Coronary artery (tissue), 2 donors: ENCODE data around the gene FASN.
A peak's percentile ranks its signal among the peaks of the same experiment; 100 is the strongest.

ENCODE experiments used
- DNase-seq: peaks from one replicate; pipeline ENCODE4 v3.0.0-alpha.2; 2017; ENCODE audit warnings: low spot score
- H3K27ac ChIP-seq, 2 donors: fragments of 200-600 bp; sonication (generic); one replicate each; pipeline ENCODE4 v1.5.1; 2016 to 2019
- H3K4me3 ChIP-seq: fragments of 200-600 bp; sonication (generic); 2 replicates; pipeline ENCODE4 v1.5.1; 2016; ENCODE audit warnings: mild to moderate bottlenecking, moderate library complexity
- TF ChIP-seq, protein P1 (sequence below): fragments of 200-600 bp; sonication (generic); IDR thresholded peaks from one replicate; pipeline ENCODE4 v1.5.1; 2019; ENCODE audit warnings: antibody characterized with exemption

The FASN gene

GRCh38 chr17:82035488-82035887 is 62.5 kb downstream of the FASN start:
- Histone ChIP-seq H3K27ac (no peak overlapping the region), H3K4me3 (no peak overlapping the region)
- DNase-seq, result no peak
- TF ChIP-seq, protein P1, sequence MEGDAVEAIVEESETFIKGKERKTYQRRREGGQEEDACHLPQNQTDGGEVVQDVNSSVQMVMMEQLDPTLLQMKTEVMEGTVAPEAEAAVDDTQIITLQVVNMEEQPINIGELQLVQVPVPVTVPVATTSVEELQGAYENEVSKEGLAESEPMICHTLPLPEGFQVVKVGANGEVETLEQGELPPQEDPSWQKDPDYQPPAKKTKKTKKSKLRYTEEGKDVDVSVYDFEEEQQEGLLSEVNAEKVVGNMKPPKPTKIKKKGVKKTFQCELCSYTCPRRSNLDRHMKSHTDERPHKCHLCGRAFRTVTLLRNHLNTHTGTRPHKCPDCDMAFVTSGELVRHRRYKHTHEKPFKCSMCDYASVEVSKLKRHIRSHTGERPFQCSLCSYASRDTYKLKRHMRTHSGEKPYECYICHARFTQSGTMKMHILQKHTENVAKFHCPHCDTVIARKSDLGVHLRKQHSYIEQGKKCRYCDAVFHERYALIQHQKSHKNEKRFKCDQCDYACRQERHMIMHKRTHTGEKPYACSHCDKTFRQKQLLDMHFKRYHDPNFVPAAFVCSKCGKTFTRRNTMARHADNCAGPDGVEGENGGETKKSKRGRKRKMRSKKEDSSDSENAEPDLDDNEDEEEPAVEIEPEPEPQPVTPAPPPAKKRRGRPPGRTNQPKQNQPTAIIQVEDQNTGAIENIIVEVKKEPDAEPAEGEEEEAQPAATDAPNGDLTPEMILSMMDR, result no peak

- TF ChIP-seq, protein P1, result no peak
- Histone ChIP-seq H3K4me3 (no peak overlapping the region), H3K27ac (no peak overlapping the region)
- DNase-seq, result no peak
Observed at GRCh38 chr17:82034371-82035011, 63.5 kb downstream of the FASN start.

GRCh38 chr17:82033359-82034085 is 64.5 kb downstream of the FASN start:
- no peak overlapping the region for H3K27ac ChIP-seq
- TF ChIP-seq, protein P1, result no peak
- H3K4me3 ChIP-seq, result no peak overlapping the region
- DNase-seq, result no peak

GRCh38 chr17:82031885-82032627 is 66.0 kb downstream of the FASN start:
- TF ChIP-seq, protein P1, result no peak
- Histone ChIP-seq H3K27ac (no peak overlapping the region), H3K4me3 (peak overlapping the region; percentile 69)
- DNase-seq, result no peak

DNA sequence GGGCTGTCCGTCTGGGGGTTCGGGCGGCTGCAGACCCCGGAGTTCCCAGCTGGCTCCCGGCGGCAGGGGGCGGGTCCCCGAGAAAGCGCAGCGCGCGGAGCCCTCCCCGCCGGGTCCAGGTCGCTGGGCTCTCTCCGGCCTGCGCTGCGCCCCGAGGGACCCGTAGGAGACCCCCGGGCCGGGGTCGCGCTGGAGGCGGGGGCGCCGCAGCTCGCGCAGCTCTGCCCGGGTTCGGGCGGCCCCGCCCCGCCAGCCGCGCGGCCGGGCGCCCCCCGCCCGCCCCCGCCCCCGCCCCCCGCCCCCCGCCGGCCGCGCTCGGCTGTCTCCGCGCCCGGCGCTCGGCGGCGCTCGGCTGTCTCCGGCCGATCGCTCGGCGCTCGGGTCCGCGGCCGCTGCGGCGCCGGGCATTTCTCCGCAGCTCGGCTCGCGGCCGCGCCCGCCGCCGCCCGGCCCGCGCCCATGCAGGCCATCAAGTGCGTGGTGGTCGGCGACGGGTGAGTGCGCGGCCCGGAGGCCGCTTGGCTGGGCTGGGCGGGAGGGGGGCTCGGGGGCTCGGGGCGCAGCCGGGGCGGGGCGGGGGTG is 66.6 kb downstream of the FASN start, which contains the start of gene RAC3:
Gene RAC3 (plus strand): TSS at position 376 of the 582 bp plus-strand sequence. CDS start 84 bp downstream, at position 460.
- Histone ChIP-seq H3K4me3 (peak within 1 kb of the TSS; percentile 69), H3K27ac (peak within 1 kb of the TSS in 1 of 2 donors; percentile 40)
- TF ChIP-seq, protein P1, result no peak
- DNase-seq, result no peak

DNA sequence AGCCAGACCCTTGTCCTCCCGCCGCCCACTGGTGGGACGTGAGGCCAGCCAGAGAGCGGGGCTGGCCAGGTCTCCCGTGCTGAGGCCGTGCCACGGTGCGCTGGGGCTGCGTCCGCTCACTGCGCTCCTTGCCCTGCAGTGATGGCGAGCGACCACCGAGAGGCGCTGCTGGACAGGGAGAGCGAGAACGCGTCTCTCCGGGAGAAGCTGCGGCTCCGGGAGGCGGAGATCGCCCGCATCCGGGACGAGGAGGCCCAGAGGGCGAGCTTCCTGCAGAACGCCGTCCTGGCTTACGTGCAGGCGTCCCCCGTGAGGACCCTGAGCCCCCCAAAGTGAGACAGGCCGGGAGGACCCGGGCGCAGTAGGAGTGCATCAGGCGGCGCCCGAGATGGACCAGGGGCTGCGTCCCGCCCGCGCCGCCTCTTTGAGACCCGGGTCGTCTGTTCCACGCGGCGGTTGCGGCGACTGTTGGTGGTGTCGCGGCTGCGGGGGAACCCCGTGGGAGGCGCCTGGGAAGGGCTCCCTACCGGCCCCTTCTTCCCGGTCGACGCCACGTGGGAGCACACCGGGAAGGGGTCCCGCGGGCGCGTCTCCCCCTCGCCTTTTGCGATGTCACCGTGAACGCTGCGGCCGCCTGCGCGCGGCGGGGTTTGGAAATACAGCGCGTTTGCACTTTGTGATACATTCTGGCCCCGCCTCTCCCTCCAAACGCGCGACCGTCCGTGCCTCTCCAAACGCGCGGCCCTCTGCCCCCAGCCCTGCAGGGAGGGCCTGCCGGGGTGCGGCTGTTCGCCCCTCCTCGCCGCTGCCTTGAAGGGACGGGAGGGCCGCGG is 67.3 kb downstream of the FASN start:
- no peak for DNase-seq
- Histone ChIP-seq H3K4me3 (peak overlapping the region; percentile 69), H3K27ac (peak overlapping the region in 1 of 2 donors; percentile 40)
- TF ChIP-seq, protein P1, result peak; percentile 84
